GM18517 (cell line): Measurements from ENCODE around the gene STXBP2.

ENCODE experiments used
- ATAC-seq: cut with Tn5 transposase; IDR thresholded peaks from one replicate; pipeline ENCODE4 v1.9.1; 2021; ENCODE audit warnings: mild to moderate bottlenecking, moderate library complexity; ENCODE audit not compliant: unreplicated experiment

Gene STXBP2

DNA sequence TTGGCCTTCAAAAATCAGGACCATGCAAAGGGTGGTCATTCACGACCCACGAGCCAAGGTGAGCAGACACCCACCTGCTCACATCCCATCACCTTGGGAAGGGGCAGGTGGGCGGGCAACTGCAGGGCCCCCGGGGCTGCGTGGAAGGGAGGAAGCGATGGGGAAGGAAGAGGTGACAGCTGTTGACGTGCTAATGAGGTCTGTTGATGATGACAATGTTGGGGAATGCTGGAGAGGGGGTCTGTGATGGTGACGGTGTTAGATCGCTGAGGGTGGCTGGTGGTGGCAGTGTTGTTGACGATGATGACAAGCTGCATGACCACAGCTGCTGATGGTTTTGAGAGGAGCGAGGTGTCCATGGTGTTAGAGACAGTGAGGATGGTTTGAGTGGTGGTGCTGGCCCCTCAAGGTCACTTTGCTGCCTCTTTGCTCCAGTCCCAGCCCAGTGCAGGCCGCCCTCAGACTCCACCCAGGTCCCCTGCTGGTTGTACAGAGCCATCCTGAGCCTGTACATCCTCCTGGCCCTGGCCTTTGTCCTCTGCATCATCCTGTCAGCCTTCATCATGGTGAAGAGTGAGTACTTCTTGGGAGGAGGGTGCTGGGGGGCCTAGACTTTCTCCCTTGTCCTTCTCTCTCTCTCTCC, 40.9 kb downstream of the STXBP2 start:
- ATAC-seq = no peak

DNA sequence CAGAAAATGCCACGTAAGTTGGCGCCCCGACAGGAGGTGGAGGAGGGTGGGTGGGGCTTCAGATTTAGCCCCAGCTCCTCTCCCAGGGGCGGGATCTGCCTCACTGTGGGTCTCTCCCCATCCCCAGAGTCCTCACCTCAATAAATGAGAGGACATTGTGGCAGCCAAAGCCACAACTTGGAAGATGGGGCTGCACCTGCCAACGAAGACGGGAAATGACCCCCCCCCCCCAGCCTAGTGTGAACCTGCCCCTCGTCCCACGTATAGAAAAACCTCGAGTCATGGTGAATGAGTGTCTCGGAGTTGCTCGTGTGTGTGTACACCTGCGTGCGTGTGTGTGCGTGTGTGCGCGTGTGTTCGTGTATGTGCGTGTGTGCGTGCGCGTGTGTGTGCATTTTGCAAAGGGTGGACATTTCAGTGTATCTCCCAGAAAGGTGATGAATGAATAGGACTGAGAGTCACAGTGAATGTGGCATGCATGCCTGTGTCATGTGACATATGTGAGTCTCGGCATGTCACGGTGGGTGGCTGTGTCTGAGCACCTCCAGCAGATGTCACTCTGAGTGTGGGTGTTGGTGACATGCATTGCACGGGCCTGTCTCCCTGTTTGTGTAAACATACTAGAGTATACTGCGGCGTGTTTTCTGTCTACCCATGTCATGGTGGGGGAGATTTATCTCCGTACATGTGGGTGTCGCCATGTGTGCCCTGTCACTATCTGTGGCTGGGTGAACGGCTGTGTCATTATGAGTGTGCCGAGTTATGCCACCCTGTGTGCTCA, 42.3 kb downstream of the STXBP2 start:
- no peak for ATAC-seq

DNA sequence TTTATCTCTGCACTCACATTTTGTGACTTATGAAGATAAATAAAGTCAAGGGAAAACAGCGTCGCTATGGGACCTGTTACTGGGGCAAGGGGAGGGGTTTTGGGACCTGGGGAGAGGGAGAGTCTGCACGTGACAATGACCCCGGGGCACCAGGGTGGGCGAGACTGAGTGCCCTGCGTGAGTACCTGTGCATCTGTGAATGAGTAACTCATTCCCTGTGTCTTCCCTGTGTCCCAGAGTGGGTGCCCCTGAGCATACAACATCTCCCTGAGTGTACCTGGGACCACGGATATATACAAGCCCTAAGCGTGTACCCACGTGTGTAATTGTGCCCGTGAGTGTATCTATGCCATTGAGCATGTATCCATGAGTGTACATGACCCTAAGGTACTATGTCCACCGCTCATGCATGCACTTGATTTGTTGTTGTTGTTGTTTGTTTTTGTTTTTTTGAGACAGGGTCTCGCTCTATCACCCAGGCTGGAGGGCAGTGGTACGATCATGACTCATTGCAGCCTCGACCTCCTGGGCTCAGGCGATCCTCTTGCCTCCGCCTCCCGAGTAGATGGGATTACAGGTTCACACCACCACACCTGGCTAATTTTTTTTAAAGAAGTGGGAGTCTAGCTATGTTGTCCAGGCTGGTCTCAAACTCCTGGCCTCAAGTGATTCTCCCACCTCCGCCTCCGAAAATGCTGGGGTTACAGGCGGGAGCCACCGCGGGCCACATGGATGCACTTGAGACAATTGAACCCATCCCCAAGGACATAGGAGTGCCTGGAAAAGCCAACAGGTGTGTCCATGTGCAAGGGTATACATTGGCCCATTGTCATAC, 43.1 kb downstream of the STXBP2 start:
- no peak for ATAC-seq

DNA sequence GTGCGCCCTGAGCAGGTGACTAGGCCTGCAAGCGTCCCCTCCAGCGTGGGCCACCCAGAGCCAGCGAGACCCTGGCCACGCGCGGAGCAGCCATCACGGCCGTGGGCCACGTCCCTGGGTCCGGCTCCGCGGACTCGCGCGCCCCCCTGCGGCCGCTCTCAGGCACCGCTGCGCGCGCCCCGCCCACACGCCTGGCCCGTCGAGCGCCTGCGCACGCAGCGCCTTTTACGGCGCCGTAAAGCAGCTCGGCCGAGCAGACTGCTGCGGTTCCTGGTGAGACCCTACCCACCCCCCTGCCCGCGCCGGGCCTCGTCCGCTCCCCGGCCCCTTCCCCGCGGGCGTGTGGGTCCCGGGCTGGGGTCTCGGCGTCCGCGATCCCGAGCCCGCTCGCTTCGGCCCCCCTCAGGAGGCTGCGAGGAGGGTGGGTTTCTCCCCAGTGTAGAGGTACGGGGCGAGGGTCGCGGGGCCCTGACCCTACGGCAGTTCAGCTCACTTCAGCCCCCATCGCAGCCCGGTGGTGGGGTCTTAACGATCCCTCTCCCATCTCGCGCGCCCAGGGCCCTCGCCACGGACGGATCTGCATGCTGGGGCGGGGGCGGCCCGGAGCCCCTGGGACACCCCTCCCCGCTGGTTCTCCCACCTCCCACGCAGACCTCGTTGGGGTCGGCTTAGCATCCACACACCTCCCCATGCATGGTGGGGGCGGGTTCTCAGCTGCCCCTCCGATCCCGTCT, 43.9 kb downstream of the STXBP2 start, which contains the start of gene TRAPPC5:
Gene TRAPPC5 (plus strand): TSS at position 228 of the 734 bp plus-strand sequence. CDS start 1,421 bp downstream, outside the sequence.
- no peak for ATAC-seq

DNA sequence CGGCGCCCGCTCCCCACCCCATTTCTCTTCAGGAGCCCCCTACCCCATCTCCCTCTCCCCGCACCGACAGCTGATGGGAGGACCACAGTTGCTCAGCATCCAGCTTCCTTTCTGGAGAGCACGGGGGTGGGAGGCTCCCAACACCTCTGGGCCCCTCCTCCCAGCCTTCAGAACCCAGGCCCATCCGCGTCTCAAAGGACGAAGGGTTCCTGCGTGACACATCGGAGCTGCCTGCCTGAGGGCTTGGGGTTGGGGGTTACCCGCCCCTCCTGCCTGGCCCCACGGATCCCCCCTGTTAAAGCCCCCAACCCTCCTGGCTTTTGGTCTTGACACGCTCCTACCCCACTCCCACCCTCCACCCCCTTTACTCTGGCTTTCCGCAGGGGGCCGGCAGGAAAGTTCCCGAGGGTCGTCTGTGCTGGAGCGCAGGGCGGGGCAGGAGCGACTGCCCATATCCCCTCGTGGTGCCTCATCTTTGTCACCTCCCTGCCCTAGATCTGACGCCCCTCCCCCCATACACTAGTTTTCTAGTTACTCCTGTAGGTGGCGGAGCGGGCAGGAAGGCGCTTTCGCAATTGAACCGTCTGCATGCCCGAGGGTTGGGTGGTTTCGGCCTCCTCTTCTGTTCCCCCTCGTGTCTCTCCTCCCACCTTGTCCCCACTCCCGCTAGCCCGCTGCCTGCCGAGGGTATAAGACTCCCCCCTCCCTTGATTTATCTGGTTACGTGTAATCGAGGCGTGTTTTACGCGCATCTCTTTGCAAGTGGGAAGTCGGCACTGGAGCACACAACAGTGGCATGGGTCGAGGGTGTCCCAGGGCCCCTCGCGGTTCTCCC, 44.6 kb downstream of the STXBP2 start:
- ATAC-seq = no peak

DNA sequence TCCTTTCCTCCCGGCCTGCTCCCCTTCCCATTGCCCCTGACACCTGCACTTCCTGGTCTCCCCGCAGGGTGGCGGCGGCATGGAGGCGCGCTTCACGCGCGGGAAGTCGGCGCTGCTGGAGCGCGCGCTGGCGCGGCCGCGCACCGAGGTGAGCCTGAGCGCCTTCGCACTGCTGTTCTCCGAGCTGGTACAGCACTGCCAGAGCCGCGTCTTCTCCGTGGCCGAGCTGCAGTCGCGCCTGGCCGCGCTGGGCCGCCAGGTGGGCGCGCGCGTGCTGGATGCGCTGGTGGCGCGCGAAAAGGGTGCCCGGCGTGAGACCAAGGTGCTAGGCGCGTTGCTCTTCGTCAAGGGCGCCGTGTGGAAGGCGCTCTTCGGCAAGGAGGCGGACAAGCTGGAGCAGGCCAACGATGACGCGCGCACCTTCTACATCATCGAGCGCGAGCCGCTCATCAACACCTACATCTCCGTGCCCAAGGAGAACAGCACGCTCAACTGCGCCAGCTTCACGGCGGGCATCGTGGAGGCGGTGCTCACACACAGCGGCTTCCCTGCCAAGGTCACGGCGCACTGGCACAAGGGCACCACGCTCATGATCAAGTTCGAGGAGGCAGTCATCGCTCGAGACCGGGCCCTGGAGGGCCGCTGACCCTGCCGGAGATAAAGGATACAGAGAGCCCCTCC, 45.4 kb downstream of the STXBP2 start:
- no peak for ATAC-seq

DNA sequence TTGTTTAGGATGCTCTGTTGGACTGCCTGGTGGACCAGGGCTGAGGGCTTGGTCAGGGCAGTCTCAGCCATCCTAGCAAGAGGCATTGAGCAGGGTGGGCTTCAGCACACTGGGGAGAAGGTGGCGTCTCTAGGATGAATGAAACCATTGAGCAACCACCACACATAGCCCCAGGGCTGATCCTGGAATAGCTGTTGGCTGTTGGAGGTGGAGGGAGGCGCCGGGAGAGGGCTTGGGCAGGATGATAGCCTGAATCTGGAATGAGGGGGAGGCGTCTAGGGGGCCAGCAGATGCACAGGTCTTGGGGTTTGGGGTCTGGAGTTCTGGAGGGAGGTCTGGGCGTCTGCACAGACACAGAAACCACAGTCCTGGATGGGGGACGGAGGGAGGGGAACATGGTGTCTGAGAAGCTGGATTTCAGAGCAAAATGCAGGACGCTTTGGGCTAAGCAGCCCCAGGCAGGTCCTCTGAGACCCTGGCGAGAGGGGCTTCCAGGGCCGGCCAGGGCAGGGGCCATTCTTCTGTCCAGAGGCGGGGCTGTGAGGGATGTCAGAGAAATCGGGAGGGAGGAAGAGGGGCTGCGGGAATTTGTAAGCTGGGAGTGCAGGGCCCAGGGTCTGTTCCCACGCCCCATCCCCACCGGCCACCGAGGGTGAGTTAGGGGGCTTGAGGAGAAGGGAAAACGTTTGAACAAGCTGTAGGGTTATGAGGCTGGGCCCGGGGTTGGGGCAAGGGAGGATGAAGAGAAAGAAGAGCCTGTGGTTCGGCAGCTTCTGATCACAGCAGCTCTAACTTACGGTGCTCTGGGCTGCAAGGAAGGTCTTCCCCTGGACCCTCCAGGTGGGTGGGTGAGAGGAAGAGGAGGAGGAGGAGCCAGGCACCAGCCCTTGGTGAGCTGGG, 48.9 kb downstream of the STXBP2 start:
- ATAC-seq = no peak

DNA sequence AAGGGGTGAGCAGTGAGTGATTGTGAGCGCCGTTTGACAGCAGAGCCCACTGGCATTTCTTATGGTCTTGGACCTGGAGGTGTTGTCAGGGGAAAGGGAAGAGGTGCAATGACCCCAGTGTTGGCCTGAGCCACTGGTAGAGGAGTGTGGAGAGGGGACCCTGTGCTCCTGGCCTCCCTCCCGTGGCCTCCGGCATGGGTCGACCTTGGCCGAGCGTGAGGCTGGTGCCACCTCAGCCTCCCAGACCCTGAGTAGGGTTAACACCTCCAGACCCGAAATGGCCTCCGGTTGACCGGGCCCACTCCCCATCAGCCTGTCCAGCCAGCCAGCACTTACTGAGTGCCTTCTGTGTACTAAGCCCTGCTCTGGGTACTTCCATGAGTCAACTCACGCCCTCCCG, 50.3 kb downstream of the STXBP2 start:
- no peak for ATAC-seq

DNA sequence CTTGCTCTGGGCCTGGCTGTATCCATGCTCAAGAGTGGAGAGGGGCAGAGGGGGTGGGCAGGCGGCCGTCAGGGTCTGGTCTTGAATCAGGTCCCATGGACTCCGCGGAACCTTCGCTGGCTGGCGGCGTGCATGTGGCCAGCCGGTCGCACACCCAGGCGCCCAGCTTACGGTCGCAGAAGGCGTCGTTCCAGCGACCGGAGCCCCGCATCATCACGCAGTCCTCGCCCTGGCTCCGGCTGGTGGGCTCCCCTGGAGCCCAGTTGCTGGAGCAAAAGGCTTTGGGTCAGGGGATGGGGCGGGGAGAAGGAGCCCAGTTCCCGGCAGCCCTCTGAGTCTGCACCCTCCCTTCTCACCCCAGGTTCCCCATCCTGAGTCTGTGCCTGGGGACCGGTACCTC, 52.3 kb downstream of the STXBP2 start:
- no peak for ATAC-seq

DNA sequence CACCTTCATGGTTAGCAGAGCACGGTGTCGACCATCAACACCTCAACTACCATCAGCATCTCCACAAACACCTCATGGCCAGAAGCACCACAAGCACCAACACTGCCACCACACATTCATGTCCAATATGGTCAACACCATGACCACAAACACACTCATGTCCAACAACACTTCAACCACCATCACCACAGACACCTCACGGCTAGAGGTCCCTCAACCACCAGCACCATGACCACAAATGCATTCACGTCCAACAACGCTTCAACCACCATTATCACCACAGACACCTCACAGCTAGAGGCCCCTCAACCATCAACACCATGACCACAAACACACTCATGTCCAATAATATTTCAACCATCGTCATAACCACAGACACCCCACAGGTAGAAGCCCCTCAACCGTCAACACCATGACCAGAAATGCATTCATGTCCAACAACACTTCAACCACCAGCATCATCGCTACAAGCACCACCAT, 53.9 kb downstream of the STXBP2 start:
- ATAC-seq = no peak

DNA sequence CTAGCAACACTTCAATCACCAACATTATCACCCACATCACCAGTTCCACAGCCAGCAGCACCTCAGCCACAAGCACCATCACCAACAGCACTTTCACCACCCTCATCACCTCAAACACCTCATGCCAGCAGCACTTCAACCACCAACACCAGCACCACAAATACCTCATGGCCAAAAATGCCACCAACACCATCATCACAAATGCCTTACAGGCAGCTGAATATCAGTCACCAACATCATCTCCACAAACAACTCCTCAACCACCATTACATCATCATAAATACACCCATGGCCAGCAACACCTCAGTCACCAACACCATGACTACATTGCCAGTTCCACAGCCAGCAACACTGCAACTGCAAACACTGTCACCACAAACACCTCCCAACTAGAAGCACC, 54.6 kb downstream of the STXBP2 start:
- no peak for ATAC-seq

DNA sequence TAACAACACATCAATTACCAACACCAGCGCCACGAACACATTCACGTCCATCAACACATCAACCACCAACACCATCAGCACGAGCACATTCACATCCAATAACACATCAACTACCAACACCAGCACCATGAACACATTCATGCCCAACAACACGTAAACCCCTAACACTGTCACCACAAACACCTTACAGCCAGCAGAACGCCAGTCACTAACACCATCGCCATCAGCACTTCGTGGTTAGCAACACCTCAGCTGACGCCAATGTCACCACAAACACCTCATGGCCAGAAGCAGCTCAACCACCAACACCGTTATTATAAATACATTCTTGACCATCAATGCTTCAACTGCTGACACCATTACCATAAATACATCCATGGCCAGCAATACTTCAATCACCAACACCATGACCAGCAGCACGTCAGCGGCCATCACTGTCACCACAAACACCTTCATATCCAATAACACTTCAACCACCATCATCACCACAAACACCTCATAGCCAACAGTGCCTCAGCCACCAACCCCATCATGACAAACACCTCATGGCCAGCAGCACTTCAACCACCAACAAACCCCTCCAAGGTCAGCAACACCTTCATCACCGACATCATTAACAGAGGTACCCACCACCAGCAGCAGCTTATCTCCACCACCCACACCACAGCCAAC, 55.6 kb downstream of the STXBP2 start:
- ATAC-seq = no peak

DNA sequence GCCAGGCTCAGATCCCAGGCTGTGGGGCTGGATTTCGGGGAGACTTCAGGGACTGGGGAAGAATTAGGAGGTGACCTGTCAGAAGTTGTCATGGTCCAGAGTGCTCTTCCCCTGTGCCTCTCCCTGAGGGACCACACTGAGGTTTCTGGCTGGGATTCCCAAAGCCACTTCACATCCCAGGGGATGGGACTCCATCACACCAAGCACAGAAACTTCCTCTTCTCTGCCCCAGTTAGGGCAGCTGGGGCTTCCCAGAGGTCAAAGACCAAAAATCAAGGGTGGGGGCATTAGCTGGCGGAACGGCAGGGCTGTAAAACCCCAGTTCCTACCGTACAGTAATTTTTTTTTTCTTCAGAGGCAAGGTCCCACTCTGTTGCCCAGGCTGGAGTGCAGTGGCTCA, 57.6 kb downstream of the STXBP2 start:
- ATAC-seq = no peak
